ENCODE data around the gene MAPK8IP1.

MAPK8IP1 gene

GRCh38 chr11:45870706-45871105 is 14.7 kb upstream of the MAPK8IP1 start:
- no peak for TF ChIP-seq CTCF (conservative IDR thresholded peaks at IDR 0.05; ENCODE audit: low read depth)
- POLR2A ChIA-PET (ENCODE audit: low non-redundant PET), result no interaction called here
- 0 out of 2 replicates have a peak overlapping the region, but pooled peaks have one; percentile 13 for H3K27ac ChIP-seq
- CTCF ChIA-PET, result interaction anchor here (0.6 to 1.8 kb wide), 3 partner anchors 95 to 536 kb away, joined by 3 to 7 read pairs (median 3); no protein-coding TSS in a partner anchor
- DNase-seq (ENCODE audit: low spot score), result no peak

- ChIA-PET POLR2A (ENCODE audit: low non-redundant PET) (no interaction called here), CTCF (interaction anchor here (0.5 to 1.8 kb wide), 6 partner anchors 24 to 1305 kb away, joined by 3 to 7 read pairs (median 4); no protein-coding TSS in a partner anchor)
- 0 out of 2 replicates have a peak overlapping the region, but pooled peaks have one; percentile 8 for H3K27ac ChIP-seq
- no peak for TF ChIP-seq CTCF (conservative IDR thresholded peaks at IDR 0.05; ENCODE audit: low read depth)
- no peak for DNase-seq (ENCODE audit: low spot score)
Observed at GRCh38 chr11:45871638-45872037, 13.8 kb upstream of the MAPK8IP1 start.

GRCh38 chr11:45872651-45873356 is 12.6 kb upstream of the MAPK8IP1 start:
- ChIA-PET CTCF (interaction anchor here (0.5 to 1.8 kb wide), 14 partner anchors 10 to 675 kb away, joined by 3 to 7 read pairs (median 4); no protein-coding TSS in a partner anchor), POLR2A (ENCODE audit: low non-redundant PET) (no interaction called here)
- TF ChIP-seq CTCF (conservative IDR thresholded peaks at IDR 0.05; ENCODE audit: low read depth), result peak; percentile 54
- peak overlapping the region; percentile 28; the same call in 1 of the 2 replicates for H3K27ac ChIP-seq
- DNase-seq (ENCODE audit: low spot score), result peak; percentile 57

GRCh38 chr11:45876401-45876800 is 9.1 kb upstream of the MAPK8IP1 start:
- no peak for TF ChIP-seq CTCF (conservative IDR thresholded peaks at IDR 0.05; ENCODE audit: low read depth)
- CTCF ChIA-PET, result no interaction called here

GRCh38 chr11:45877221-45877620 is 8.2 kb upstream of the MAPK8IP1 start:
- no peak overlapping the region for H3K27ac ChIP-seq
- ChIA-PET CTCF (no interaction called here), POLR2A (ENCODE audit: low non-redundant PET) (no interaction called here)
- no peak for DNase-seq (ENCODE audit: low spot score)
- no peak for TF ChIP-seq CTCF (conservative IDR thresholded peaks at IDR 0.05; ENCODE audit: low read depth)

More at GRCh38 chr11:45876401-45876800, 9.1 kb upstream of the MAPK8IP1 start:
- no peak for DNase-seq (ENCODE audit: low spot score)
- POLR2A ChIA-PET (ENCODE audit: low non-redundant PET), result no interaction called here
- no peak overlapping the region for H3K27ac ChIP-seq

- ChIA-PET POLR2A (ENCODE audit: low non-redundant PET) (no interaction called here), CTCF (no interaction called here)
- no peak for DNase-seq (ENCODE audit: low spot score)
- no peak overlapping the region for H3K27ac ChIP-seq
- TF ChIP-seq CTCF (conservative IDR thresholded peaks at IDR 0.05; ENCODE audit: low read depth), result no peak
Observed at GRCh38 chr11:45877845-45878244, 7.6 kb upstream of the MAPK8IP1 start.

Data from RWPE1 (cell line).